Stimulated activated CD8-positive, alpha-beta memory T cell treated with anti-CD3 and anti-CD28 coated beads, Interleukin-12 subunit alpha, Interleukin-12 subunit beta, amount 100 ng/mL, for 24 hours (primary cell): ENCODE measurements around the gene LCN6.
"Not testable (repeated sequence)": the region's sequence is repeated elsewhere in the genome, so short reads cannot be mapped to it uniquely, and the experiment has no call there.

Experiments used
- DNase-seq: peaks from one replicate; pipeline ENCODE4 v3.0.0-alpha.2; 2020; ENCODE audit errors: extremely low read depth

LCN6 gene

DNA sequence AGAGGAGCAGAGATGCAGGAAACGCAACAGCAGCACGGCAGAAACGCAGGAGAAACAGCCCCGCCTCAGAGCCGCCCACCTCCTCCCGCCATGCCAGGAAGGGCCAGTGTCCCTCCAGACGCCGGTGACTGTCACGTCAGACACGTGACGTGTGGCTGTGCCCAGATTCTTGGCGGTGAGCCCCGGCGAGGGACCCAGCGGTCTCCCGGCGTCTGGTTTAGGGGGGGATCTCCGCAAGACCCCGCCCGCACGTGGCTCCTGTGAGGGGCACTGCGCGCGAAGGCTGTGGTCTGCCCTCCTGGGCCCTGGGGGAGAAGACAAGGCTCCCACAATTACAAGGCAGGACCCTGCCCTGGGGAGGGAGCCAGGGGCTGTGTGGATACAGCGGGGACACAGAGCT, 12.1 kb upstream of the LCN6 start:
- DNase-seq = no peak

DNA sequence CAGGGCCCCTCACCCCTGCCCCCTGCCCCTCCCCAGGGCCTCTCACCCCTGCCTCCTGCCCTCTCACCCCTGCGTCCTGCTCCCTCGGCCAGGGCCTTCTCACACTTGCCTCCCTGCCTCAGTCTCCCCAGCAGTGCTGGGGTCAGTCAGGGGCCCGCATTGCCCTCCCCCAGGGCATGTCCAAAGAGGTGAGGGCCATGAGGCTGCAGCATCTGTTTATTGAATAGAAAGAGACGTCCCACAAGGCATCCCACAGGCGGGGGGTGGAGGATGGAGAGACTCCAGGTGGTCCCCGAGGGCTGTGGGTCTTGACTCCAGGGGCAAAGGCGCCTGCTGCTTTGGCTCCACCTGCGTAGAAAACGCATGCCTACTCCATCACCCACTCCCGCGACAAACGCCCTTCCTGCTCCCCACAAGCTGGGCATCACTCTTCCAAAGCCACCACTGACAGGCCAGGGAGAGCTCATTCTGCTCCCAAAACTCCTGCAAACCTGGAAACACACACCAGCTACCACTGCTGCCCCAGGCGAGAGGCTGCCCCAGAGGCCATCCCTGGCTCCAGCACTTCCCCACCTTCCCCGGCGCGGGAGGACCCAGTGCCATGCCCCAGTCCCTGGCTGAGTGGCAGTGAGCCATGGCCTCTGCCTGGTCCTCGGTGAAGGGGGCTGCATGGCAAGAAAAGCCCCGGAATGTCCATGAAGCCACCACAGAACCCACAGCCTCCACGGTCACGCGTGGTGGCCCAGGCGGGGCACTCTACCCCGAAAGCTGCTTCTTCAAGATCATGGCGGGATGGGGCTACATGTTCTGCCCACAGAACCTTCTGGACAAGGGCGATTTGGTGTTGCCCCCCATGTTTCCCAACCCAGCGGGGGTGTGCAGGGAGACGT, 11.4 kb upstream of the LCN6 start:
- no peak for DNase-seq

GRCh38 chr9:136759001-136759400, 10.7 kb upstream of the LCN6 start:
- no peak for DNase-seq

- no peak for DNase-seq
These were observed 9.4 kb upstream of the LCN6 start for GRCh38 chr9:136757751-136758140.

DNA sequence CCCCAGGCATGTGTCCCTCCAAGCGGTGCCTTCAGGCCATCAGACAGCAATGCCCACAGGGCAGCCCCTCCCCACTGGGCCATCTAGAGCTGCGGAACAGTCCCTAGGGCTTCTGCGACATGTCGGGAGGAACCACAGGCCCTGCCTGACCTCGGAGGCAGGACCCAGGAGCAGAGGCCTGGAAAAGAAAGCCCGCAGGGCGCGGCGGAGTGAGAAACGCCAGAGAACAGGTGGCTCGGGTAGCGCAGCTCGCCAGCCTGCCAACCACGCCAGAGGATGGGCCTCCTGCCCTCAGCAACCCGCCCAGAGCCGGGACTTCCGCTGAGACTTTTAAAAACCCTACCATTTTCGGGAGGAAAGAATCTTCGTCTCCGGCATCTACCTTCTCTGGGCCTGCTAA, 9.0 kb upstream of the LCN6 start:
- no peak for DNase-seq

DNA sequence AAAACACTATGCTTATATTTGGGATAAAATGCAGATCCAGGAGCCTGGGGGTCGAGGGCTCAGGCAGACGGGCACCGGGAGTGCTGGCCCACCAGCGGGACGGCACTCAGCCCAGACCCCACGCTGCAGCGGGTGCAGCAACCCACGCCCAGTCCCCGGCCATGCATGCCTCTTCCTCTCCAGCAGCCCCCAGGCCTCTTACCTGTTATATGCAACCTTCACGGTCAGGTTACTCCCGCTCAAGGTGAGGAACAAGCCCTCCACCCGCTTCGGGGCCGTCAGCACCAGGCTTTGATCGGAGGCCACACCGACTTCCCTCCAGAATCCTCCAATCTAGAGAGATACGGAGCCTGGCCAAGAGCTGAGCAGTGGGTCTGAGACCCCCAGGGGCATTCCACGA, 8.5 kb upstream of the LCN6 start:
- no peak for DNase-seq

DNA sequence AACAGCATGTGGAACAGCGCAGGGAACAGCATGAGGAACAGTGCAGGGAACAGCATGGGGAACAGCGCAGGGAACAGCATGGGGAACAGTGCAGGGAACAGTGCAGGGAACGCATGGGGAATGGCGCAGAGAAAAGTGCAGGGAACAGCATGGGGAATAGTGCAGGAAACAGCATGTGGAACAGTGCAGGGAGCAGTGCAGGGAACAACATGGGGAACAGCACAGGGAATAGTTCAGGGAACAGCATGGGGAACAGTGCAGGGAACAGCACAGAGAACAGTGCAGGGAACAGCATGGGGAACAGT, 7.8 kb upstream of the LCN6 start:
- no peak for DNase-seq

GRCh38 chr9:136755302-136756133, 7.2 kb upstream of the LCN6 start:
- DNase-seq = not testable (repeated sequence)

GRCh38 chr9:136754626-136755301, 6.4 kb upstream of the LCN6 start:
- DNase-seq = no peak

DNA sequence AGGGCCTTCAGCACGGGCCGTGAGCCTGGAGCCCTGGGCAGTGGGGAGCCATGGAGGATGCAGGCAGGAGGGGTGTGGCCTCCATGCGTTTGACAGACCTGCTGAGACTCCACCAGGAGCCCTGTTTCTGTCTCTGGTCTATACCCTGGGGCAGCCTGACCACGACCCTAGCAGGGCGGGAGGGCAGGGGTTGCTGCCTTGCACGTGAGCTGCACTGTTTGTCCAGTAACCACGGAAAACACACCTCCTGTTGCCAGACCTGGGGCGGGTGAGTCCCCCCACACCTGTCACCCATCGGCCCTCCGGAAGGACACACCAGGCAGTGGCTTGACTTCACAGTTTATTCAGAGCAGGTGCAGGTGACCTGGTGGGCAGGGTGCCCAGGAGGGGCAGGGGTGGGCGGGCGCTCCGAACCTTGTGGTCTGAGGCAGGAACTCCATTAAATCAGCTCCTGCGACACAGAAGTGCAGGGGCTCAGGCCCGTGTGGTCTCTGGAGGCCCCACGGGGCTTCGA, 5.8 kb upstream of the LCN6 start:
- DNase-seq = no peak

GRCh38 chr9:136753371-136754058, 5.2 kb upstream of the LCN6 start:
- no peak for DNase-seq

GRCh38 chr9:136751814-136752213, 3.5 kb upstream of the LCN6 start:
- DNase-seq = no peak

DNA sequence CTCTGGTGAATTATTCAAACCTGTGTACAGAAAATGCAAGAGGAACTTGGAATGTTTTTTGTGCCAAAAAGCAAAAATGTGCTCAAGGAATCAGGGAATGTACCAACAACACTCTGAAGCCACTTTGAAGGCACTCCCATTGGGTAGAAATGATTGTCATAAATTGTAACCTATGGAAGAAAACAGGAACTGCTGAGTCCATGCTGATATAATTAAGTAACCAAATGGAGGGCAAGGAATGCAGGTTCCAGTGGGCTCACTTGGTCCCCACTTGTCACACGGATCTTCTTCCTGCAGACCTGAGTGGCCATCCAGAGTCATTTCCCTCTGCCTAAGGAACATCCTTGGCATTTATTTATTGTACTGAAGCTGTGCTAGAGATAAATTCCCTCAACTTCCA, 2.9 kb upstream of the LCN6 start:
- no peak for DNase-seq

- DNase-seq = no peak
These were observed 2.2 kb upstream of the LCN6 start for GRCh38 chr9:136750526-136750925.

GRCh38 chr9:136748666-136749611, 614 bp upstream of the LCN6 start:
- DNase-seq = no peak

DNA sequence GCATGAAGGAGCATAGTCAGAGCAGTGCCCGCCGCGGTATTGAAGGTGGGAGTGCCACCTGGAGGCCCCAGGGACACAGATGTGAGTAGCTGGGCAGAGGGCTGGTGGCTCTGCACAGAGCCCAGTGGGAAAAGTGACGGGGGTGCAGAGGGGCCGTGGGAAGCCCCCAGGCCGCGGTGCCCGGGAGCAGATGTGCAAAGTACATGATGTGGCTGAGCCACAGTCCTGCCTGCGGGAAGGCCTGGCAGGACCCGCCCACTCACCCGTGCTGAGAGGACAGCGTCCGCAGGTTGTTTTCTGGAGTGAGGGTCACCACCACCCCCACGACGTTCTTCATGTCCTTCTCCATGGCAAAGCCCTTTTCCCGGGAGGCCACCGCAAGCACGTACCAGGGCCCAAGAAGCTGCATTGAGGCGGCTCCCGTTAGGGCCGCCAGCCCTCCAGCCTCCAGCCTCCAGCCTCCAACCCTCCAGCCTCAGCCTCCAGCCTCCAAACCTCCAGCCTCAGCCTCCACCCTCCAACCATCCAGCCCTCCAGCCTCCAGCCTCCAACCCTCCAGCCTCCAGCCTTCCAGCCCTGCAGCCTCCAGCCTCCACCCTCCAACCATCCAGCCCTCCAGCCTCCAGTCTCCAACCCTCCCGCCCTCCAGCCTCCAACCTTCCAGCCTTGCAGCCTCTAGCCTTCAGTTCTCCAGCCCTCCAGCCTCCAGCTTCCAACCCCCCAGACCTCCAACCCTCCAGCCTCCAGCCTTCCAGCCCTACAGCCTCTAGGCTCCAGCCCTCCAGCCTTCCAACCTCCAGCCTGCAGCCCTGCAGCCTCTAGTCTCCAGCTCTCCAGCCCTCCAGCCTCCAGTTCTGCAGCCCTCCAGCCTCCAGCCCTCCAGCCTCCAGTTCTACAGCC, 914 bp downstream of the LCN6 start:
- no peak for DNase-seq

GRCh38 chr9:136746621-136747020, 1.7 kb downstream of the LCN6 start:
- no peak for DNase-seq

DNA sequence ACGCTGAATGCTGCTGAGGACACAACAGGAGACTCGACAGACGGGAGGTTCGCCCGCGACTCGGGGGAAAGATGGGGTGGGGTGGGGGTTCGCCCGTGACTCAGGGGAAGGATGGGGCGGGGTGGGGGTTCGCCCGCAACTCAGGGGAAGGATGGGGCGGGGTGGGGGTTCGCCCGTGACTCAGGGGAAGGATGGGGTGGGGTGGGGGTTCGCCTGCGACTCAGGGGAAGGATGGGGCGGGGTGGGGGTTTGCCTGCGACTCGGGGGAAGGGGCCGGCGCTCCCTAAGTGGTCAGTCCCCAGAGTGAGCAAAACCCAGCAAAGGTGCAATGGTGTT, 2.2 kb downstream of the LCN6 start:
- DNase-seq = no peak

GRCh38 chr9:136745389-136746154, 2.8 kb downstream of the LCN6 start:
- DNase-seq = no peak
